ENCODE measurements around the gene MYCBP2.

- no peak for TF ChIP-seq CTCF (IDR thresholded peaks at IDR 0.05; ENCODE audit: low read depth, low read length, missing input control)
- TF ChIP-seq RXRA (IDR thresholded peaks at IDR 0.05) = no peak
- TF ChIP-seq MAX (IDR thresholded peaks at IDR 0.05) = no peak
- TF ChIP-seq, protein P1, sequence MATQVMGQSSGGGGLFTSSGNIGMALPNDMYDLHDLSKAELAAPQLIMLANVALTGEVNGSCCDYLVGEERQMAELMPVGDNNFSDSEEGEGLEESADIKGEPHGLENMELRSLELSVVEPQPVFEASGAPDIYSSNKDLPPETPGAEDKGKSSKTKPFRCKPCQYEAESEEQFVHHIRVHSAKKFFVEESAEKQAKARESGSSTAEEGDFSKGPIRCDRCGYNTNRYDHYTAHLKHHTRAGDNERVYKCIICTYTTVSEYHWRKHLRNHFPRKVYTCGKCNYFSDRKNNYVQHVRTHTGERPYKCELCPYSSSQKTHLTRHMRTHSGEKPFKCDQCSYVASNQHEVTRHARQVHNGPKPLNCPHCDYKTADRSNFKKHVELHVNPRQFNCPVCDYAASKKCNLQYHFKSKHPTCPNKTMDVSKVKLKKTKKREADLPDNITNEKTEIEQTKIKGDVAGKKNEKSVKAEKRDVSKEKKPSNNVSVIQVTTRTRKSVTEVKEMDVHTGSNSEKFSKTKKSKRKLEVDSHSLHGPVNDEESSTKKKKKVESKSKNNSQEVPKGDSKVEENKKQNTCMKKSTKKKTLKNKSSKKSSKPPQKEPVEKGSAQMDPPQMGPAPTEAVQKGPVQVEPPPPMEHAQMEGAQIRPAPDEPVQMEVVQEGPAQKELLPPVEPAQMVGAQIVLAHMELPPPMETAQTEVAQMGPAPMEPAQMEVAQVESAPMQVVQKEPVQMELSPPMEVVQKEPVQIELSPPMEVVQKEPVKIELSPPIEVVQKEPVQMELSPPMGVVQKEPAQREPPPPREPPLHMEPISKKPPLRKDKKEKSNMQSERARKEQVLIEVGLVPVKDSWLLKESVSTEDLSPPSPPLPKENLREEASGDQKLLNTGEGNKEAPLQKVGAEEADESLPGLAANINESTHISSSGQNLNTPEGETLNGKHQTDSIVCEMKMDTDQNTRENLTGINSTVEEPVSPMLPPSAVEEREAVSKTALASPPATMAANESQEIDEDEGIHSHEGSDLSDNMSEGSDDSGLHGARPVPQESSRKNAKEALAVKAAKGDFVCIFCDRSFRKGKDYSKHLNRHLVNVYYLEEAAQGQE (IDR thresholded peaks at IDR 0.05) = no peak
- TF ChIP-seq RAD21 (IDR thresholded peaks at IDR 0.05) = no peak
- TF ChIP-seq YY1 (IDR thresholded peaks at IDR 0.05) = no peak
- no peak for TF ChIP-seq EGR1 (IDR thresholded peaks at IDR 0.05; ENCODE audit: low read depth in 2 of 2)
- TF ChIP-seq HNF4A (conservative IDR thresholded peaks at IDR 0.05) = no peak
- no peak for TF ChIP-seq ZBTB33 (IDR thresholded peaks at IDR 0.05)
- TF ChIP-seq ATF3 (IDR thresholded peaks at IDR 0.05) = no peak
- no peak for TF ChIP-seq TAF1 (conservative IDR thresholded peaks at IDR 0.05)
- TF ChIP-seq SP1 (IDR thresholded peaks at IDR 0.05) = no peak
Observed at GRCh38 chr13:77038907-77039480, 287.9 kb downstream of the MYCBP2 start.

Measured in liver (tissue), 3 donors.